ENCODE data around the gene SPRR5.

DNA sequence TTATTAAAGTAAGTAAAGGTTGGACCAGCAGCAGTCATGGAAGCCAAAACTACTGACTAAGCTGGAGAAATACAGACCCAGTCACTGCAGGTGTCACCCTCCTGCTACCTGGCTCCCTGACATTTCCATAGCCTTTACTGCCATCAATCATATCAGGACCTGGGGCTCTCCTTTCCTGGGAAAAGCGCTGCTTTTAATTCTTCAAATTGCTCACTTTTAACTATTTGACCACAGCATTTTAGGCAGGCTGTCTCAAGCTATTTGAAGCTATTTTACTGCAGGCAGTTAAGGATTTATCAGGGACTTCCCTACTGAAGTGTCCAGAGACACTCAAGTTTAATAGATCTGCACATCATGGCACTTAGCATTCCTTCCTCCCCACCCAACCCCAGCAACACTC, 34.5 kb upstream of the SPRR5 start:
- TF ChIP-seq, protein P1, sequence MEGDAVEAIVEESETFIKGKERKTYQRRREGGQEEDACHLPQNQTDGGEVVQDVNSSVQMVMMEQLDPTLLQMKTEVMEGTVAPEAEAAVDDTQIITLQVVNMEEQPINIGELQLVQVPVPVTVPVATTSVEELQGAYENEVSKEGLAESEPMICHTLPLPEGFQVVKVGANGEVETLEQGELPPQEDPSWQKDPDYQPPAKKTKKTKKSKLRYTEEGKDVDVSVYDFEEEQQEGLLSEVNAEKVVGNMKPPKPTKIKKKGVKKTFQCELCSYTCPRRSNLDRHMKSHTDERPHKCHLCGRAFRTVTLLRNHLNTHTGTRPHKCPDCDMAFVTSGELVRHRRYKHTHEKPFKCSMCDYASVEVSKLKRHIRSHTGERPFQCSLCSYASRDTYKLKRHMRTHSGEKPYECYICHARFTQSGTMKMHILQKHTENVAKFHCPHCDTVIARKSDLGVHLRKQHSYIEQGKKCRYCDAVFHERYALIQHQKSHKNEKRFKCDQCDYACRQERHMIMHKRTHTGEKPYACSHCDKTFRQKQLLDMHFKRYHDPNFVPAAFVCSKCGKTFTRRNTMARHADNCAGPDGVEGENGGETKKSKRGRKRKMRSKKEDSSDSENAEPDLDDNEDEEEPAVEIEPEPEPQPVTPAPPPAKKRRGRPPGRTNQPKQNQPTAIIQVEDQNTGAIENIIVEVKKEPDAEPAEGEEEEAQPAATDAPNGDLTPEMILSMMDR (IDR thresholded peaks at IDR 0.05), result no peak
- no peak for TF ChIP-seq POLR2A (IDR thresholded peaks at IDR 0.05)
